ENCODE measurements around the gene WNT7B.

DNA sequence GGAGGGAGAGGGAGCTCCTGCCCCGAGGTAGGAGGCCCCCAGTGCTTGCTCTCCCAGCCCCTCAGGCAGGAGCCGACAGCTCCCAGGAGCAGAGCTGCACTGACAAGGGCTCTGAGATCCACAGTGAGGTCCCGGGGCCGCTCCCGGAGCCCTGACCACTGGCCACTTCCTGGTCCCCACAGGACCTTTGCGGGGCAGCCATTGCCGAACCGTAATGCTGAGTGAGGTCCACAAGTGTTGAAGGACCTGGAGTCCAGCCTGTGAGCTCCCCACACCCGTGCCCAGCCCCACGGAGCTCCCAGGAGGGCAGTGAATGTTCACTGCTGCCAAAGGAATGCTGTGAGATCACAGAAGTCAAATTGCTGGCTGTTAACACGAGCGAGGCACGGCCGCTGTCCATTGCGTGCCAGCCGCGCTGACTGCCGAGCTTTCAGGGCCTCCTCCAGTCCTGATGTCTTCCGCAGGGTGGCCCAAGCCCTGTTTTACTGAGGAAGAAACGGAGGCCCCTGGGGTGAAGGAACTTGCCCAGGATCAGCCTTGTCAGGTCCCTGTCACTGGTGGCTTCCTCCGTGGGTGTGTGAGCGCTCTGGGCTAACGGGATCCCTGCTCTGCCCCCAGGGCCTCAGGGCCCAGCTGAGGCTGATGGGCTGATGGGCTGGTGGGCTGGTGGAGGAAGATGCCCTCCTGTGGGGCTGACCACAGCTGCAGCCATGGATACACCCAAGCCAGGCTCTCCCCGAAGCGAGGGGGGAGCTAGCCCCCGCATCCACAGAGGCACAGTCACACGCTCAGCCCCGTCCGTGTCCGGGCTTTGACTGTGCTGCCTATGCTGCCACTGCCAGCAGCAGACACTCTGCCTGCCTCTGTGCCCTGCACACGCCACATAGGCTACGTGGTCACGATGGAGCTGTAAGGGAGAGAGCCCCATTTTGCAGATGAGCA lies 70.8 kb downstream of the WNT7B start:
- no peak for TF ChIP-seq CTCF (IDR thresholded peaks at IDR 0.05 in 2 of 3, conservative IDR thresholded peaks at IDR 0.05 in 1 of 3; ENCODE audit: control insufficient read depth in 2 of 3, extremely low read depth in 1 of 3, insufficient read depth in 1 of 3, low read depth in 3 of 3, low read length in 3 of 3)
- TF ChIP-seq EP300 (IDR thresholded peaks at IDR 0.05; ENCODE audit: borderline replicate concordance in 1 of 2, control insufficient read depth in 1 of 2, low read depth in 2 of 2, low read length in 2 of 2), result no peak
- no peak for TF ChIP-seq POLR2A (IDR thresholded peaks at IDR 0.05; ENCODE audit: low read depth, low read length)
- TF ChIP-seq TCF12 (IDR thresholded peaks at IDR 0.05; ENCODE audit: low read depth, low read length), result no peak
- no peak for TF ChIP-seq BCL3 (IDR thresholded peaks at IDR 0.05; ENCODE audit: borderline replicate concordance, insufficient read depth, low read depth, low read length, poor library complexity, severe bottlenecking)
- no peak for TF ChIP-seq HDAC2 (IDR thresholded peaks at IDR 0.05)
- TF ChIP-seq HCFC1 (IDR thresholded peaks at IDR 0.05; ENCODE audit: low read length), result no peak
- no peak for TF ChIP-seq FOXK2 (IDR thresholded peaks at IDR 0.05)
- TF ChIP-seq, protein P1, sequence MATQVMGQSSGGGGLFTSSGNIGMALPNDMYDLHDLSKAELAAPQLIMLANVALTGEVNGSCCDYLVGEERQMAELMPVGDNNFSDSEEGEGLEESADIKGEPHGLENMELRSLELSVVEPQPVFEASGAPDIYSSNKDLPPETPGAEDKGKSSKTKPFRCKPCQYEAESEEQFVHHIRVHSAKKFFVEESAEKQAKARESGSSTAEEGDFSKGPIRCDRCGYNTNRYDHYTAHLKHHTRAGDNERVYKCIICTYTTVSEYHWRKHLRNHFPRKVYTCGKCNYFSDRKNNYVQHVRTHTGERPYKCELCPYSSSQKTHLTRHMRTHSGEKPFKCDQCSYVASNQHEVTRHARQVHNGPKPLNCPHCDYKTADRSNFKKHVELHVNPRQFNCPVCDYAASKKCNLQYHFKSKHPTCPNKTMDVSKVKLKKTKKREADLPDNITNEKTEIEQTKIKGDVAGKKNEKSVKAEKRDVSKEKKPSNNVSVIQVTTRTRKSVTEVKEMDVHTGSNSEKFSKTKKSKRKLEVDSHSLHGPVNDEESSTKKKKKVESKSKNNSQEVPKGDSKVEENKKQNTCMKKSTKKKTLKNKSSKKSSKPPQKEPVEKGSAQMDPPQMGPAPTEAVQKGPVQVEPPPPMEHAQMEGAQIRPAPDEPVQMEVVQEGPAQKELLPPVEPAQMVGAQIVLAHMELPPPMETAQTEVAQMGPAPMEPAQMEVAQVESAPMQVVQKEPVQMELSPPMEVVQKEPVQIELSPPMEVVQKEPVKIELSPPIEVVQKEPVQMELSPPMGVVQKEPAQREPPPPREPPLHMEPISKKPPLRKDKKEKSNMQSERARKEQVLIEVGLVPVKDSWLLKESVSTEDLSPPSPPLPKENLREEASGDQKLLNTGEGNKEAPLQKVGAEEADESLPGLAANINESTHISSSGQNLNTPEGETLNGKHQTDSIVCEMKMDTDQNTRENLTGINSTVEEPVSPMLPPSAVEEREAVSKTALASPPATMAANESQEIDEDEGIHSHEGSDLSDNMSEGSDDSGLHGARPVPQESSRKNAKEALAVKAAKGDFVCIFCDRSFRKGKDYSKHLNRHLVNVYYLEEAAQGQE (IDR thresholded peaks at IDR 0.05; ENCODE audit: low read depth, low read length), result no peak
- no peak for TF ChIP-seq HDAC6 (IDR thresholded peaks at IDR 0.05; ENCODE audit: unreplicated experiment)
- no peak for TF ChIP-seq CEBPB (IDR thresholded peaks at IDR 0.05; ENCODE audit: borderline replicate concordance in 1 of 2, low read depth in 2 of 2, low read length in 2 of 2)
- TF ChIP-seq NR2C1 (IDR thresholded peaks at IDR 0.05), result no peak
- TF ChIP-seq POLR2AphosphoS2 (IDR thresholded peaks at IDR 0.05; ENCODE audit: low read depth, low read length), result no peak
